ENCODE measurements around the gene AKR1D1.
A peak's percentile ranks its signal among the peaks of the same experiment; 100 is the strongest.

The AKR1D1 gene

GRCh38 chr7:138151731-138152577, 75.7 kb downstream of the AKR1D1 start:
- H3K4me1 ChIP-seq (ENCODE audit: control insufficient read depth, insufficient read depth, low read length): no peaks in the 10 kb centered on the region
- no peaks in the 10 kb centered on the region for H3K36me3 ChIP-seq (ENCODE audit: control insufficient read depth, insufficient read depth, low read length, severe bottlenecking)
- no peaks in the 10 kb centered on the region for H3K9me3 ChIP-seq (ENCODE audit: control insufficient read depth, low read length)
- no peaks in the 10 kb centered on the region for H3K27me3 ChIP-seq (replicated peaks; ENCODE audit: control insufficient read depth, insufficient read depth, low read length)
- DNase-seq (ENCODE audit: low read depth): no peak
- no peak overlapping the region for H3K9ac ChIP-seq (ENCODE audit: low read length)
- no peak overlapping the region for H3K4me3 ChIP-seq (ENCODE audit: low read length)

- no peaks in the 10 kb centered on the region for H3K27me3 ChIP-seq (replicated peaks; ENCODE audit: control insufficient read depth, insufficient read depth, low read length)
- H3K36me3 ChIP-seq (ENCODE audit: control insufficient read depth, insufficient read depth, low read length, severe bottlenecking): no peaks in the 10 kb centered on the region
- no peaks in the 10 kb centered on the region for H3K9me3 ChIP-seq (ENCODE audit: control insufficient read depth, low read length)
- H3K4me3 ChIP-seq (ENCODE audit: low read length): no peak overlapping the region
- no peak for DNase-seq (ENCODE audit: low read depth)
- no peaks in the 10 kb centered on the region for H3K4me1 ChIP-seq (ENCODE audit: control insufficient read depth, insufficient read depth, low read length)
- H3K9ac ChIP-seq (ENCODE audit: low read length): no peak overlapping the region
Measured at GRCh38 chr7:138154661-138155060, 78.4 kb downstream of the AKR1D1 start.

DNA sequence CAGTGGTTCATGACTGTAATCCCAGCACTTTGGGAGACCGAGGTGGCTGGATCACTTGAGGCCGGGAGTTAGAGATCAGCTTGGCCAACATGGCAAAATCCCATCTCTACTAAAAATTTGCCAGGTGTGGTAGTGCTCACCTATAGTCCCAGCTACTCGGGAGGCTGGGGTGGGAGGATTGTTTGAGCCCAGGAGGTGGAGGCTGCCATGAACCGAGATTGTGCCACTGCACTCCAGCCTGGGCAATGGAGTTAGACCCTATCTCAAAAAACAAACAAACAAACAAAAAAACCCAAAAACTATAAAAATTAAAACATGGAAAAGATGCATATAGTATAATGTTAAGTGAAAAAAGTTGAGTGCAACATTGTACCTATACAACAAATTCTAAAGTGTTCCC, 81.4 kb downstream of the AKR1D1 start:
- no peaks in the 10 kb centered on the region for H3K4me1 ChIP-seq (ENCODE audit: control insufficient read depth, insufficient read depth, low read length)
- H3K9ac ChIP-seq (ENCODE audit: low read length): no peak overlapping the region
- H3K4me3 ChIP-seq (ENCODE audit: low read length): no peak overlapping the region
- no peaks in the 10 kb centered on the region for H3K36me3 ChIP-seq (ENCODE audit: control insufficient read depth, insufficient read depth, low read length, severe bottlenecking)
- no peaks in the 10 kb centered on the region for H3K27me3 ChIP-seq (replicated peaks; ENCODE audit: control insufficient read depth, insufficient read depth, low read length)
- no peak for DNase-seq (ENCODE audit: low read depth)
- no peaks in the 10 kb centered on the region for H3K9me3 ChIP-seq (ENCODE audit: control insufficient read depth, low read length)

GRCh38 chr7:138158739-138159528, 82.7 kb downstream of the AKR1D1 start:
- no peak for DNase-seq (ENCODE audit: low read depth)
- H3K36me3 ChIP-seq (ENCODE audit: control insufficient read depth, insufficient read depth, low read length, severe bottlenecking): no peaks in the 10 kb centered on the region
- no peak overlapping the region for H3K9ac ChIP-seq (ENCODE audit: low read length)
- H3K4me3 ChIP-seq (ENCODE audit: low read length): no peak overlapping the region
- H3K9me3 ChIP-seq (ENCODE audit: control insufficient read depth, low read length): peaks cover 2% of the 10 kb centered on the region
- no peaks in the 10 kb centered on the region for H3K27me3 ChIP-seq (replicated peaks; ENCODE audit: control insufficient read depth, insufficient read depth, low read length)
- H3K4me1 ChIP-seq (ENCODE audit: control insufficient read depth, insufficient read depth, low read length): no peaks in the 10 kb centered on the region

- H3K4me3 ChIP-seq (ENCODE audit: low read length): no peak overlapping the region
Measured at GRCh38 chr7:138161600-138162081, 85.4 kb downstream of the AKR1D1 start.

DNA sequence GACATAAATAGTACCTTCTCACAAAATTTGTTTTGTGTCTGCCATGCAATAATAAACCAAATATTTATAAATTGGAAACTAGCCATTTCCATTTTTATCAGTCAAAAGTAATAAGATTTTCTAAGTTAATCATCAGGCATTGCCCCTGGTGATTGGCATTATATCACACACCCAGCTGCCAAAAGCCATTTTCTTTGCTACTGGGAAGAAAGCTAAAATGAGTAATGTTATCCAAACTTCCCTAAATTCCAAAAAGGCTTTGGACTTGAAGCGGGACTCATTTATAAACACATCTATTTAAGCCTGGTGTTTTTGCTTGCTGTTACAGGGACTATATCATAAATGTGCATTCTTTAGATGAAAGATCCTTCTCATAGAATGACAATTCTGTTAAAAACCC, 86.0 kb downstream of the AKR1D1 start:
- Histone ChIP-seq H3K27me3 (replicated peaks; ENCODE audit: control insufficient read depth, insufficient read depth, low read length) (no peaks in the 10 kb centered on the region), H3K4me3 (ENCODE audit: low read length) (no peak overlapping the region), H3K9me3 (ENCODE audit: control insufficient read depth, low read length) (peaks cover 14% of the 10 kb centered on the region), H3K4me1 (ENCODE audit: control insufficient read depth, insufficient read depth, low read length) (no peaks in the 10 kb centered on the region), H3K9ac (ENCODE audit: low read length) (no peak overlapping the region), H3K36me3 (ENCODE audit: control insufficient read depth, insufficient read depth, low read length, severe bottlenecking) (no peaks in the 10 kb centered on the region)
- no peak for DNase-seq (ENCODE audit: low read depth)

More at GRCh38 chr7:138161600-138162081, 85.4 kb downstream of the AKR1D1 start:
- no peak overlapping the region for H3K9ac ChIP-seq (ENCODE audit: low read length)
- DNase-seq (ENCODE audit: low read depth): peak; percentile 90
- H3K9me3 ChIP-seq (ENCODE audit: control insufficient read depth, low read length): peaks cover 14% of the 10 kb centered on the region
- H3K4me1 ChIP-seq (ENCODE audit: control insufficient read depth, insufficient read depth, low read length): no peaks in the 10 kb centered on the region
- no peaks in the 10 kb centered on the region for H3K36me3 ChIP-seq (ENCODE audit: control insufficient read depth, insufficient read depth, low read length, severe bottlenecking)
- no peaks in the 10 kb centered on the region for H3K27me3 ChIP-seq (replicated peaks; ENCODE audit: control insufficient read depth, insufficient read depth, low read length)

DNA sequence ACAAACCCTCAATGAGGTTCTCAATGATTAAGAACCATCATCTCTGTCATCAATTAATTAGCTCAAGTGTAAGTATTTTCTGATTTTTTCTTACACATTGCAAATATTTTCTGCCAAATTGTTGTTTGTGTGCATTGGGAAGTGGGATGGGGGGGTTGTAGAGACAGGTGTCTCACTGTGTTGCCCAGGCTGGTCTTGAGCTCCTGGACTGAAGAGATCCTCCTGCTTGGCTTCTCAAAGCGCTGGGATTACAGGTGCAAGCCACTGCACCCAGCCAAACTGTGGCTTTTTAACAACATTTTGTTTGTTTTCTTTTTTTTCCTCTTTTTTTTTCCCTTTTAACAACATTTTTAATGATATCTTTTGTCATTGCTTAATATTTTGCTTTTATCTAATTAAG, 87.5 kb downstream of the AKR1D1 start:
- Histone ChIP-seq H3K9me3 (ENCODE audit: control insufficient read depth, low read length) (peaks cover 14% of the 10 kb centered on the region), H3K27me3 (replicated peaks; ENCODE audit: control insufficient read depth, insufficient read depth, low read length) (no peaks in the 10 kb centered on the region), H3K4me1 (ENCODE audit: control insufficient read depth, insufficient read depth, low read length) (no peaks in the 10 kb centered on the region), H3K36me3 (ENCODE audit: control insufficient read depth, insufficient read depth, low read length, severe bottlenecking) (no peaks in the 10 kb centered on the region), H3K9ac (ENCODE audit: low read length) (no peak overlapping the region), H3K4me3 (ENCODE audit: low read length) (no peak overlapping the region)
- no peak for DNase-seq (ENCODE audit: low read depth)

DNA sequence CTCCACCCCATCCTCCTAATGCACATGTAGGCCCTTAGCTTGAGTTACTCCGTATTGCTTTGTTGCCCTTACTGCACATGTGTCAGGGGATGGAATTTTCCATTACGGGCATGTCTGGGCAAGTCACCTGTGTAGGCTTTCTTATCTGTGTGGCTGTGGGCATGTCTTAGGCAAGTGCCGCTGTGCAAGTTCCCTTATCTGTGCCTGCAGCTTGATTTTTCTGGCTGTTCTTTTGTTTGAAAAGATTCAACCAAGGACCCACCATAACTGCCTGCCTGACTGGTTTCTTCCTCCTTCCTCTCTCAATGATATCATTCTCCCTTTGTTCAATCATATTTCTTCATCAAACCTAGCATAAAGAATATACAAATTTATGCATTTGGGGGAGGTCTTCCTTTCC, 88.5 kb downstream of the AKR1D1 start:
- H3K9me3 ChIP-seq (ENCODE audit: control insufficient read depth, low read length): peaks cover 14% of the 10 kb centered on the region
- no peaks in the 10 kb centered on the region for H3K36me3 ChIP-seq (ENCODE audit: control insufficient read depth, insufficient read depth, low read length, severe bottlenecking)
- no peaks in the 10 kb centered on the region for H3K27me3 ChIP-seq (replicated peaks; ENCODE audit: control insufficient read depth, insufficient read depth, low read length)
- no peak for DNase-seq (ENCODE audit: low read depth)
- no peak overlapping the region for H3K9ac ChIP-seq (ENCODE audit: low read length)
- no peaks in the 10 kb centered on the region for H3K4me1 ChIP-seq (ENCODE audit: control insufficient read depth, insufficient read depth, low read length)
- no peak overlapping the region for H3K4me3 ChIP-seq (ENCODE audit: low read length)

DNA sequence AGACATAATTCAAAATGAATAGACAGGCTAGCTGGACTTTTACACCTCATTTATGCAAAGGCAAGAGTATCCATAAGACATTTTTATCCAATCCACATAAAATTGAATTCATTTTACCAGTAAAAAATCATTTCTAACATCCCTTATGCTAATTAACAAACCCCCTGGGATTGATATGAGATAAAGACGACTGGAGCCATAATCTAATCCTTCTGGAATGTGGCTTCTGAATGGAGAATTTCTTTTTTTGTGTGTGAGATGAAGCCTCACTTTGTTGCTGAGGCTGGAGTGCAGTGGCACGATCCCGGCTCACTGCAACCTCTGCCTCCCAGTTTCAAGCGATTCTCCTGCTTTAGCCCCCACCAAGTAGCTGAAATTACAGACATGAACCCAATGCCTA, 90.4 kb downstream of the AKR1D1 start:
- no peak overlapping the region for H3K9ac ChIP-seq (ENCODE audit: low read length)
- DNase-seq (ENCODE audit: low read depth): no peak
- peaks cover 14% of the 10 kb centered on the region for H3K9me3 ChIP-seq (ENCODE audit: control insufficient read depth, low read length)
- no peaks in the 10 kb centered on the region for H3K27me3 ChIP-seq (replicated peaks; ENCODE audit: control insufficient read depth, insufficient read depth, low read length)
- H3K4me1 ChIP-seq (ENCODE audit: control insufficient read depth, insufficient read depth, low read length): no peaks in the 10 kb centered on the region
- no peak overlapping the region for H3K4me3 ChIP-seq (ENCODE audit: low read length)
- no peaks in the 10 kb centered on the region for H3K36me3 ChIP-seq (ENCODE audit: control insufficient read depth, insufficient read depth, low read length, severe bottlenecking)

DNA sequence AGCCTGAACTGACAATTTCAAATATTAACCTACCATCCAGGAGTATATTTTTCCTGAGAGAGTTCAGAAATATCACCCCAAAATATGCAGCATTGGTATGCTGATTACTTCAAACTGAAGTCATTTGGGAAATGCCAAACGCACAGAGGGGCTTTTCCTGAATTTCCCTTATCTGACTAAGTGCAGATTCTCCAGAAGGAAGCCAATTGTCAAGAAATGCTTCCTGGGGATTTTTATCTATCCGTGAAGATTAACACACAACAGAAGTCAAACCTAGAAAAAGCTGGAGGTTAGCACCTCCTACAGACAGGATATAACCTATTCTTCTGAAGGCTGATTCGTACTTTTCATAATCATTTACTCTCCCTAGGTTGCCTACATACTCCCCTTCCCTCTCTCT, 91.0 kb downstream of the AKR1D1 start:
- no peaks in the 10 kb centered on the region for H3K36me3 ChIP-seq (ENCODE audit: control insufficient read depth, insufficient read depth, low read length, severe bottlenecking)
- H3K9ac ChIP-seq (ENCODE audit: low read length): no peak overlapping the region
- peaks cover 14% of the 10 kb centered on the region for H3K9me3 ChIP-seq (ENCODE audit: control insufficient read depth, low read length)
- H3K4me1 ChIP-seq (ENCODE audit: control insufficient read depth, insufficient read depth, low read length): no peaks in the 10 kb centered on the region
- no peak for DNase-seq (ENCODE audit: low read depth)
- no peaks in the 10 kb centered on the region for H3K27me3 ChIP-seq (replicated peaks; ENCODE audit: control insufficient read depth, insufficient read depth, low read length)
- H3K4me3 ChIP-seq (ENCODE audit: low read length): no peak overlapping the region

- Histone ChIP-seq H3K27me3 (replicated peaks; ENCODE audit: control insufficient read depth, insufficient read depth, low read length) (no peaks in the 10 kb centered on the region), H3K4me1 (ENCODE audit: control insufficient read depth, insufficient read depth, low read length) (no peaks in the 10 kb centered on the region), H3K4me3 (ENCODE audit: low read length) (no peak overlapping the region), H3K9ac (ENCODE audit: low read length) (no peak overlapping the region), H3K9me3 (ENCODE audit: control insufficient read depth, low read length) (peaks cover 14% of the 10 kb centered on the region), H3K36me3 (ENCODE audit: control insufficient read depth, insufficient read depth, low read length, severe bottlenecking) (no peaks in the 10 kb centered on the region)
- no peak for DNase-seq (ENCODE audit: low read depth)
Measured at GRCh38 chr7:138167869-138168296, 91.6 kb downstream of the AKR1D1 start.
